Hepatocyte (in vitro differentiated cells): ENCODE measurements around the gene ZSWIM2.

Experiments
- CTCF ChIP-seq: fragments of 200-600 bp; sonication (generic); IDR thresholded peaks from 2 replicates; pipeline ENCODE4 v1.5.1; 2016; ENCODE audit warnings: antibody characterized with exemption, mild to moderate bottlenecking; ENCODE audit not compliant: poor library complexity
- EZH2phosphoT487 ChIP-seq: fragments of 200-600 bp; sonication (generic); IDR thresholded peaks from one replicate; pipeline ENCODE4 v1.6.1; 2018; ENCODE audit warnings: antibody characterized with exemption, mild to moderate bottlenecking, low read depth, moderate library complexity; ENCODE audit not compliant: unreplicated experiment, severe bottlenecking

- TF ChIP-seq CTCF (no peak), EZH2phosphoT487 (no peak)
Observed at GRCh38 chr2:186841940-186842339, 7.0 kb downstream of the ZSWIM2 start.
